Sigmoid colon (tissue), 7 donors: ENCODE results near the gene NOL4L. TPM values are rescaled to one million over a fixed set of nuclear protein-coding genes. Genes with fewer than 3 reads are reported as not detected.

Experiments used
- DNase-seq: peaks from one replicate; pipeline ENCODE4 v3.0.0-alpha.2; 2019
- H3K27ac ChIP-seq, 4 donors: fragments of 200-600 bp; sonication (generic); one replicate each; pipeline ENCODE4 v1.5.1; 2016 to 2019; ENCODE audit warnings: mild to moderate bottlenecking in 1 of 4
- H3K27me3 ChIP-seq, 3 donors: fragments of 200-600 bp; sonication (generic); one replicate each; pipeline ENCODE4 v1.5.1; 2019; ENCODE audit warnings: mild to moderate bottlenecking in 1 of 3
- H3K36me3 ChIP-seq, 4 donors: fragments of 200-600 bp; sonication (generic); one replicate each; pipeline ENCODE4 v1.5.1; 2016 to 2019
- H3K4me1 ChIP-seq, 4 donors: fragments of 200-600 bp; sonication (generic); one replicate each; pipeline ENCODE4 v1.5.1; 2017 to 2019
- H3K4me3 ChIP-seq, 4 donors: fragments of 200-600 bp; sonication (generic); one replicate each; pipeline ENCODE4 v1.5.1; 2017 to 2019; ENCODE audit warnings: mild to moderate bottlenecking in 2 of 4, moderate library complexity in 1 of 4
- H3K9me3 ChIP-seq, 4 donors: fragments of 200-600 bp in 3 of 4; sonication (generic) in 3 of 4; one replicate each; pipeline versions ENCODE4 v1.5.1 to v1.6.1; 2013 to 2019
- EP300 ChIP-seq, 4 donors: sonication (generic); formaldehyde crosslinking; IDR thresholded peaks; one replicate each; pipeline ENCODE4 v1.6.1; 2017; ENCODE audit warnings: antibody characterized with exemption in 4 of 4
- POLR2A ChIP-seq, 2 donors: fragments of 450-650 bp; IDR thresholded peaks; one replicate each; pipeline ENCODE4 v1.6.1; 2016; ENCODE audit warnings: antibody characterized with exemption in 2 of 2, mild to moderate bottlenecking in 2 of 2, moderate library complexity in 2 of 2
- POLR2AphosphoS5 ChIP-seq, 4 donors: sonication (generic); formaldehyde crosslinking; IDR thresholded peaks; one replicate each; pipeline ENCODE4 v1.6.1; 2017; ENCODE audit warnings: antibody characterized with exemption in 4 of 4
- WGBS, 2 donors: extraction: QIAGEN DNeasy Blood & Tissue Kit; methylation state at CpG; one replicate each; pipeline ENCODE4 v1.1.7; 2013; 5-methylcytosine and 5-hydroxymethylcytosine counted together
- intact Hi-C: fragments of 100-400 bp; cut with DNase I; formaldehyde crosslinking; loops from one replicate; pipeline ENCODE4 v1.15.1; 2023
- polyA plus RNA-seq, 3 donors: library from polyadenylated mRNA; stranded (reverse); fragments of 200-250 nt; gene quantifications; one replicate each; pipeline ENCODE4 v1.2.3, GENCODE V29; 2013
- total RNA-seq, 4 donors: library from RNA; depleted of rRNA; stranded (reverse); fragments of >200 nt; gene quantifications; one replicate each; pipeline ENCODE4 v1.1.0, GENCODE V29; 2016
- TF ChIP-seq, protein P1 (sequence below), 4 experiments: fragments of 450-650 bp in 3 of 4; fragments of 200-600 bp in 1 of 4; IDR thresholded peaks; one replicate each; pipeline ENCODE4 v1.5.1; 2016 to 2019; ENCODE audit warnings: antibody characterized with exemption in 4 of 4, mild to moderate bottlenecking in 3 of 4, moderate library complexity in 2 of 4
- donor health status: healthy with polysubstance abuse.
- donor health status: Bipolar disorder and iron deficiency.
- donor health status: healthy.

The NOL4L gene
- total and polyA plus RNA-seq, 7 donors = 9.2 to 34.7 (median 16.8) TPM

DNA sequence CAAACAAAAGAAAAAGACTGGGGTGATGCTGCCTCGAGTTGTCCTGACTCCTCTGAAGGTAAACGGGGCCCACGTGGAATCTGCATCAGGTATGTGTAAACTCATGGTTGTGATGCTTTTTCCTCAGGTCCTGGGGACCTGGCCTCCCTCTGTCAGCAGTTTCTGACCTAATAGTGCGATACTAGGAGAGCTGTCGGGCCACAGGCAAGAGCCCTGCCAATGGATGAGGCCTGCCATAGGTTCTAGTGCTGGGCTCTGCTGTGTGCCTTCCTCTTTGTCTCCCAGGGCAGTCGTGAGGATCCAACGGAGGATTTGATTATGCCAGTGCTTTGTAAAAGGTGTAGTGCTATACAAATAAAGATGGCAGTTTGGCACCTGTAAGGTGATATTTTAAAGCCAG, 155.8 kb downstream of the NOL4L start:
- intact Hi-C loops = no loop called here
- Histone ChIP-seq H3K4me3 (no peak overlapping the region), H3K36me3 (peaks cover 24 to 66% (median 52%) of the 10 kb centered on the region in 4 donors), H3K27ac (no peak overlapping the region), H3K9me3 (no peaks in the 10 kb centered on the region), H3K27me3 (no peaks in the 10 kb centered on the region), H3K4me1 (no peaks in the 10 kb centered on the region)
- no peak for DNase-seq
- TF ChIP-seq, protein P1, sequence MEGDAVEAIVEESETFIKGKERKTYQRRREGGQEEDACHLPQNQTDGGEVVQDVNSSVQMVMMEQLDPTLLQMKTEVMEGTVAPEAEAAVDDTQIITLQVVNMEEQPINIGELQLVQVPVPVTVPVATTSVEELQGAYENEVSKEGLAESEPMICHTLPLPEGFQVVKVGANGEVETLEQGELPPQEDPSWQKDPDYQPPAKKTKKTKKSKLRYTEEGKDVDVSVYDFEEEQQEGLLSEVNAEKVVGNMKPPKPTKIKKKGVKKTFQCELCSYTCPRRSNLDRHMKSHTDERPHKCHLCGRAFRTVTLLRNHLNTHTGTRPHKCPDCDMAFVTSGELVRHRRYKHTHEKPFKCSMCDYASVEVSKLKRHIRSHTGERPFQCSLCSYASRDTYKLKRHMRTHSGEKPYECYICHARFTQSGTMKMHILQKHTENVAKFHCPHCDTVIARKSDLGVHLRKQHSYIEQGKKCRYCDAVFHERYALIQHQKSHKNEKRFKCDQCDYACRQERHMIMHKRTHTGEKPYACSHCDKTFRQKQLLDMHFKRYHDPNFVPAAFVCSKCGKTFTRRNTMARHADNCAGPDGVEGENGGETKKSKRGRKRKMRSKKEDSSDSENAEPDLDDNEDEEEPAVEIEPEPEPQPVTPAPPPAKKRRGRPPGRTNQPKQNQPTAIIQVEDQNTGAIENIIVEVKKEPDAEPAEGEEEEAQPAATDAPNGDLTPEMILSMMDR (IDR thresholded peaks at IDR 0.05) = no peak
- no peak for TF ChIP-seq POLR2A (IDR thresholded peaks at IDR 0.05)
- no peak for TF ChIP-seq POLR2AphosphoS5 (IDR thresholded peaks at IDR 0.05)
- TF ChIP-seq EP300 (IDR thresholded peaks at IDR 0.05) = no peak
- WGBS, 2 donors = 93% methylated on average over 7 of the region's 7 CpGs

GRCh38 chr20:32427996-32428395, 157.1 kb downstream of the NOL4L start:
- H3K4me1 ChIP-seq = no peaks in the 10 kb centered on the region
- H3K4me3 ChIP-seq = no peak overlapping the region
- H3K9me3 ChIP-seq = no peaks in the 10 kb centered on the region
- H3K27ac ChIP-seq = no peak overlapping the region
- intact Hi-C loops = no loop called here
- TF ChIP-seq POLR2AphosphoS5 (IDR thresholded peaks at IDR 0.05) (no peak), EP300 (IDR thresholded peaks at IDR 0.05) (no peak), POLR2A (IDR thresholded peaks at IDR 0.05) (no peak)
- TF ChIP-seq, protein P1 (IDR thresholded peaks at IDR 0.05) = no peak
- no peak for DNase-seq
- H3K27me3 ChIP-seq = no peaks in the 10 kb centered on the region
- peaks cover 16 to 53% (median 40%) of the 10 kb centered on the region in 4 donors for H3K36me3 ChIP-seq
- 92 to 97% methylated on average over 6 of the region's 6 CpGs for WGBS, 2 donors

GRCh38 chr20:32421290-32421689, 163.8 kb downstream of the NOL4L start:
- Histone ChIP-seq H3K9me3 (no peaks in the 10 kb centered on the region), H3K36me3 (no peaks in the 10 kb centered on the region), H3K27ac (no peak overlapping the region), H3K4me3 (no peak overlapping the region), H3K27me3 (no peaks in the 10 kb centered on the region), H3K4me1 (peaks cover 0 to 18% (median 13%) of the 10 kb centered on the region in 4 donors)
- DNase-seq = no peak
- WGBS, 2 donors = 81 to 82% methylated on average over 2 of the region's 2 CpGs
- TF ChIP-seq POLR2A (IDR thresholded peaks at IDR 0.05) (no peak), EP300 (IDR thresholded peaks at IDR 0.05) (no peak), POLR2AphosphoS5 (IDR thresholded peaks at IDR 0.05) (no peak)
- TF ChIP-seq, protein P1 (IDR thresholded peaks at IDR 0.05) = no peak
- intact Hi-C loops = no loop called here

DNA sequence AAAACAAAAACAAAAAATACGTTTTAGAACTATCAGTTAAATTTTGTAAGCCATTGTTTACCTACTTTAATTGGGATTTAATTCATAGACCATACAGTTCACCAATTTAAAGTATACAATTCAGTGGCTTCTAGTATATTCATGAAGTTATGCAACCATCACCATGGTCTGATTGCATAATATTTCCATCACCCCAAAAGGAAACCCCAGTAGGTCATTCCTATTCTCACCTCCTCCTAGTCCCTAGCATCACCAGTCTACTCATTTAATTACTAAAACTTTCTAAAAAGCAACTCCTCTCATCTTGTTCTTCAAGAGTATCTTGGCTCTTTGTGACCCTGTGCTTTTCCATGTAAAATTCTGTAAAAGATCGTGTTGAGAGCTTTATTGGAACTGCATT, 166.8 kb downstream of the NOL4L start:
- intact Hi-C loops = no loop called here
- H3K4me3 ChIP-seq = no peak overlapping the region
- H3K27me3 ChIP-seq = no peaks in the 10 kb centered on the region
- no peak for DNase-seq
- H3K4me1 ChIP-seq = peaks cover 0 to 32% (median 26%) of the 10 kb centered on the region in 4 donors
- H3K9me3 ChIP-seq = no peaks in the 10 kb centered on the region
- H3K36me3 ChIP-seq = no peaks in the 10 kb centered on the region
- no peak overlapping the region for H3K27ac ChIP-seq
- no peak for TF ChIP-seq EP300 (IDR thresholded peaks at IDR 0.05)
- 86 to 87% methylated on average over 2 of the region's 2 CpGs for WGBS, 2 donors

GRCh38 chr20:32416206-32416605, 168.9 kb downstream of the NOL4L start:
- 85 to 88% methylated on average over 2 of the region's 2 CpGs for WGBS, 2 donors
- no peak overlapping the region for H3K4me3 ChIP-seq
- intact Hi-C loops = no loop called here
- no peaks in the 10 kb centered on the region for H3K9me3 ChIP-seq
- H3K27ac ChIP-seq = no peak overlapping the region
- peaks cover 0 to 34% (median 23%) of the 10 kb centered on the region in 4 donors for H3K4me1 ChIP-seq
- no peaks in the 10 kb centered on the region for H3K27me3 ChIP-seq
- TF ChIP-seq EP300 (IDR thresholded peaks at IDR 0.05) (no peak), POLR2A (IDR thresholded peaks at IDR 0.05) (no peak), POLR2AphosphoS5 (IDR thresholded peaks at IDR 0.05) (no peak)
- TF ChIP-seq, protein P1 (IDR thresholded peaks at IDR 0.05) = no peak
- H3K36me3 ChIP-seq = no peaks in the 10 kb centered on the region
- no peak for DNase-seq
